ENCODE results near the gene NMNAT2.

- TF ChIP-seq CTCF (IDR thresholded peaks at IDR 0.05): no peak
- TF ChIP-seq POLR2AphosphoS5 (IDR thresholded peaks at IDR 0.05): no peak
- TF ChIP-seq POLR2A (IDR thresholded peaks at IDR 0.05): no peak
- no peak for TF ChIP-seq EP300 (IDR thresholded peaks at IDR 0.05)
Measured at GRCh38 chr1:183418696-183419095, 516 bp upstream of the NMNAT2 start.

Measured in upper lobe of left lung (tissue), 4 donors.